ENCODE measurements around the gene DIAPH2.

- TF ChIP-seq POLR2A (conservative IDR thresholded peaks at IDR 0.05) = no peak
- no peak for TF ChIP-seq EZH2 (IDR thresholded peaks at IDR 0.05; ENCODE audit: borderline replicate concordance, low read depth, low read length)
- TF ChIP-seq RBFOX2 (IDR thresholded peaks at IDR 0.05; ENCODE audit: low read depth, low read length) = no peak
- TF ChIP-seq SPI1 (IDR thresholded peaks at IDR 0.05; ENCODE audit: borderline replicate concordance, low read depth, low read length) = no peak
- no peak for TF ChIP-seq ZNF449 (CRISPR knock-in tag; IDR thresholded peaks at IDR 0.05)
- no peak for TF ChIP-seq NR3C1 (CRISPR knock-in tag; IDR thresholded peaks at IDR 0.05)
- no peak for TF ChIP-seq SNRNP70 (optimal IDR thresholded peaks at IDR 0.05; ENCODE audit: low read depth, low read length)
- TF ChIP-seq FOXJ3 (CRISPR knock-in tag; IDR thresholded peaks at IDR 0.05) = no peak
- no peak for TF ChIP-seq NFRKB (IDR thresholded peaks at IDR 0.05; ENCODE audit: low read depth)
Observed at GRCh38 chrX:96997196-96997595, 312.6 kb downstream of the DIAPH2 start.
